WTC11 (cell line): ENCODE data around the gene CARS1. TPM values are rescaled to one million over a fixed set of nuclear protein-coding genes. Genes with fewer than 3 reads are reported as not detected.

Source experiments
- ATAC-seq: fragments of 200-7000 bp; cut with Tn5 transposase; 2 replicates; pipeline ENCODE4 v1.10.0; 2021; ENCODE audit warnings: mild to moderate bottlenecking, moderate library complexity
- CTCF ChIA-PET: fragments of 300-600 bp; sonication (Branson Sonifier 250); formaldehyde crosslinking; loops from one replicate; lab custom pipeline; 2021; ENCODE audit warnings: antibody characterized with exemption; lab: Charles Lee
- POLR2A ChIA-PET: fragments of 350-600 bp; sonication (Branson Sonifier 250); formaldehyde crosslinking; loops from one replicate; lab custom pipeline; 2021; ENCODE audit warnings: antibody characterized with exemption; lab: Charles Lee
- DNase-seq: peaks from one replicate; pipeline ENCODE4 v3.0.0; 2021; ENCODE audit warnings: low spot score
- H3K27ac Mint-ChIP-seq: 2 replicates; pipeline ENCODE4 v1.8.0; 2021; ENCODE audit warnings: mixed read lengths
- H3K27me3 Mint-ChIP-seq: 2 replicates; pipeline ENCODE4 v1.8.0; 2021; ENCODE audit warnings: low read depth, mild to moderate bottlenecking, moderate library complexity, mixed read lengths
- H3K36me3 Mint-ChIP-seq: 2 replicates; pipeline ENCODE4 v1.8.0; 2021; ENCODE audit warnings: mixed read lengths
- H3K4me1 Mint-ChIP-seq: 2 replicates; pipeline ENCODE4 v1.8.0; 2022; ENCODE audit warnings: mixed read lengths
- H3K4me3 Mint-ChIP-seq: 2 replicates; pipeline ENCODE4 v1.8.0; 2021; ENCODE audit warnings: mild to moderate bottlenecking, moderate library complexity, mixed read lengths
- H3K9me3 Mint-ChIP-seq: 2 replicates; pipeline ENCODE4 v1.8.0; 2021; ENCODE audit warnings: mixed read lengths
- CREB1 ChIP-seq: sonication (generic); formaldehyde crosslinking; IDR thresholded peaks from 2 replicates; pipeline ENCODE4 v1.8.0; 2023; ENCODE audit warnings: mild to moderate bottlenecking, missing genetic modification reagents
- ESRRA ChIP-seq: sonication (generic); formaldehyde crosslinking; IDR thresholded peaks from 2 replicates; pipeline ENCODE4 v1.8.1; 2022; ENCODE audit warnings: mild to moderate bottlenecking, missing genetic modification reagents, borderline replicate concordance
- ETV6 ChIP-seq: sonication (generic); formaldehyde crosslinking; IDR thresholded peaks from 2 replicates; pipeline ENCODE4 v1.8.1; 2022; ENCODE audit warnings: mild to moderate bottlenecking, missing genetic modification reagents
- FOXJ3 ChIP-seq: sonication (generic); formaldehyde crosslinking; IDR thresholded peaks from 2 replicates; pipeline ENCODE4 v1.9.0; 2021; ENCODE audit warnings: missing genetic modification reagents, mild to moderate bottlenecking, borderline replicate concordance
- HMGA2 ChIP-seq: fragments of 250-450 bp; sonication (Bioruptor Pico); IDR thresholded peaks from 2 replicates; pipeline ENCODE4 v1.4.0; 2021; ENCODE audit warnings: mild to moderate bottlenecking, moderate library complexity
- IRF2 ChIP-seq: sonication (generic); formaldehyde crosslinking; IDR thresholded peaks from 2 replicates; pipeline ENCODE4 v1.8.0; 2022; ENCODE audit warnings: low read depth, missing genetic modification reagents, borderline replicate concordance
- MYBL2 ChIP-seq: sonication (generic); formaldehyde crosslinking; IDR thresholded peaks from 2 replicates; pipeline ENCODE4 v1.8.1; 2023; ENCODE audit warnings: mild to moderate bottlenecking, moderate library complexity, missing genetic modification reagents
- NR3C1 ChIP-seq: sonication (generic); formaldehyde crosslinking; conservative IDR thresholded peaks from 2 replicates; pipeline ENCODE4 v1.8.1; 2023; ENCODE audit warnings: low read depth, mild to moderate bottlenecking, missing genetic modification reagents
- RELA ChIP-seq: sonication (generic); formaldehyde crosslinking; IDR thresholded peaks from 2 replicates; pipeline ENCODE4 v1.8.1; 2022; ENCODE audit warnings: missing genetic modification reagents, mild to moderate bottlenecking, borderline replicate concordance
- TEAD1 ChIP-seq: sonication (generic); formaldehyde crosslinking; IDR thresholded peaks from 2 replicates; pipeline ENCODE4 v1.8.0; 2022; ENCODE audit warnings: mild to moderate bottlenecking, missing genetic modification reagents
- TEAD4 ChIP-seq: sonication (generic); formaldehyde crosslinking; IDR thresholded peaks from 2 replicates; pipeline ENCODE4 v1.8.0; 2022; ENCODE audit warnings: mild to moderate bottlenecking, missing genetic modification reagents
- ZNF219 ChIP-seq: sonication (generic); formaldehyde crosslinking; IDR thresholded peaks from 2 replicates; pipeline ENCODE4 v1.8.0; 2023; ENCODE audit warnings: missing genetic modification reagents, mild to moderate bottlenecking, borderline replicate concordance
- total RNA-seq: library from RNA; stranded (reverse); gene quantifications from 3 replicates; pipeline ENCODE4 v1.2.3, GENCODE V29; 2021
- TF ChIP-seq, protein P1 (sequence below): sonication (generic); formaldehyde crosslinking; IDR thresholded peaks from 2 replicates; pipeline ENCODE4 v1.8.0; 2022; ENCODE audit warnings: mild to moderate bottlenecking, missing genetic modification reagents
- TF ChIP-seq, protein P2 (sequence below): sonication (generic); formaldehyde crosslinking; IDR thresholded peaks from 2 replicates; pipeline ENCODE4 v1.8.1; 2022; ENCODE audit warnings: low read depth, missing genetic modification reagents, borderline replicate concordance
- TF ChIP-seq, protein P3 (sequence below): sonication (generic); formaldehyde crosslinking; IDR thresholded peaks from 2 replicates; pipeline ENCODE4 v1.8.1; 2022; ENCODE audit warnings: mild to moderate bottlenecking, missing genetic modification reagents, moderate library complexity, borderline replicate concordance
- TF ChIP-seq, protein P4 (sequence below): fragments of 200-600 bp; IDR thresholded peaks from 2 replicates; pipeline ENCODE4 v1.8.0; 2022; ENCODE audit warnings: antibody characterized with exemption
- TF ChIP-seq, protein P5 (sequence below): sonication (generic); formaldehyde crosslinking; IDR thresholded peaks from 2 replicates; pipeline ENCODE4 v1.8.0; 2023; ENCODE audit warnings: missing genetic modification reagents
- TF ChIP-seq, protein P6 (sequence below): sonication (generic); formaldehyde crosslinking; IDR thresholded peaks from 2 replicates; pipeline ENCODE4 v1.8.1; 2023; ENCODE audit warnings: mild to moderate bottlenecking, moderate library complexity, missing genetic modification reagents
- TF ChIP-seq, protein P7 (sequence below): sonication (generic); formaldehyde crosslinking; IDR thresholded peaks from 2 replicates; pipeline ENCODE4 v1.8.0; 2022; ENCODE audit warnings: mild to moderate bottlenecking, missing genetic modification reagents
- TF ChIP-seq, protein P8 (sequence below): sonication (generic); formaldehyde crosslinking; IDR thresholded peaks from 2 replicates; pipeline ENCODE4 v1.8.1; 2022; ENCODE audit warnings: low read depth, mild to moderate bottlenecking, moderate library complexity, missing genetic modification reagents, borderline replicate concordance

Gene CARS1
- total RNA-seq, 1 experiment from 2014 or later: 92.0 TPM

DNA sequence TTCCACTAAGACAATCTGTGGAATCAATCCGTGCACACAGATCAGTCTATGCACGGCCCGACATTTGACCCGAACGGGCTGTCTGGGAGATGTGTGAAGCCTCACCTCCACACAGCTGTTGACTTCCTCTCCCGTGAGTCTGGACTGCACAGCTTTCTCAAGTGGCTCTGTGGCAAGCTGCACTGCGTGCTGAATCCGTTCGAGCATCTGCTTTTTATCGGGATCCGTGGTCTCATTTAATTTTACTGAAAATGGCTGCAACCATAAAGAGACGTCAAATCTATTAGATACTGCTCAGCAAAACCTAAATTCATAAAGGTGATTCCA, 19.3 kb downstream of the CARS1 start (continued):
- TF ChIP-seq, protein P1, sequence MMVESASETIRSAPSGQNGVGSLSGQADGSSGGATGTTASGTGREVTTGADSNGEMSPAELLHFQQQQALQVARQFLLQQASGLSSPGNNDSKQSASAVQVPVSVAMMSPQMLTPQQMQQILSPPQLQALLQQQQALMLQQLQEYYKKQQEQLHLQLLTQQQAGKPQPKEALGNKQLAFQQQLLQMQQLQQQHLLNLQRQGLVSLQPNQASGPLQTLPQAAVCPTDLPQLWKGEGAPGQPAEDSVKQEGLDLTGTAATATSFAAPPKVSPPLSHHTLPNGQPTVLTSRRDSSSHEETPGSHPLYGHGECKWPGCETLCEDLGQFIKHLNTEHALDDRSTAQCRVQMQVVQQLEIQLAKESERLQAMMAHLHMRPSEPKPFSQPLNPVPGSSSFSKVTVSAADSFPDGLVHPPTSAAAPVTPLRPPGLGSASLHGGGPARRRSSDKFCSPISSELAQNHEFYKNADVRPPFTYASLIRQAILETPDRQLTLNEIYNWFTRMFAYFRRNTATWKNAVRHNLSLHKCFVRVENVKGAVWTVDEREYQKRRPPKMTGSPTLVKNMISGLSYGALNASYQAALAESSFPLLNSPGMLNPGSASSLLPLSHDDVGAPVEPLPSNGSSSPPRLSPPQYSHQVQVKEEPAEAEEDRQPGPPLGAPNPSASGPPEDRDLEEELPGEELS: no peak
- no peak for TF ChIP-seq CREB1 (CRISPR knock-in tag)
- no peak for TF ChIP-seq TEAD4 (CRISPR knock-in tag)
- TF ChIP-seq NR3C1 (CRISPR knock-in tag): no peak
- TF ChIP-seq ESRRA: no peak
- no peak for TF ChIP-seq ETV6 (CRISPR knock-in tag)
- no peak for TF ChIP-seq MYBL2 (CRISPR knock-in tag)
- no peak for TF ChIP-seq FOXJ3 (CRISPR knock-in tag)
- TF ChIP-seq, protein P2, sequence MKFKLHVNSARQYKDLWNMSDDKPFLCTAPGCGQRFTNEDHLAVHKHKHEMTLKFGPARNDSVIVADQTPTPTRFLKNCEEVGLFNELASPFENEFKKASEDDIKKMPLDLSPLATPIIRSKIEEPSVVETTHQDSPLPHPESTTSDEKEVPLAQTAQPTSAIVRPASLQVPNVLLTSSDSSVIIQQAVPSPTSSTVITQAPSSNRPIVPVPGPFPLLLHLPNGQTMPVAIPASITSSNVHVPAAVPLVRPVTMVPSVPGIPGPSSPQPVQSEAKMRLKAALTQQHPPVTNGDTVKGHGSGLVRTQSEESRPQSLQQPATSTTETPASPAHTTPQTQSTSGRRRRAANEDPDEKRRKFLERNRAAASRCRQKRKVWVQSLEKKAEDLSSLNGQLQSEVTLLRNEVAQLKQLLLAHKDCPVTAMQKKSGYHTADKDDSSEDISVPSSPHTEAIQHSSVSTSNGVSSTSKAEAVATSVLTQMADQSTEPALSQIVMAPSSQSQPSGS: no peak
- TF ChIP-seq, protein P3, sequence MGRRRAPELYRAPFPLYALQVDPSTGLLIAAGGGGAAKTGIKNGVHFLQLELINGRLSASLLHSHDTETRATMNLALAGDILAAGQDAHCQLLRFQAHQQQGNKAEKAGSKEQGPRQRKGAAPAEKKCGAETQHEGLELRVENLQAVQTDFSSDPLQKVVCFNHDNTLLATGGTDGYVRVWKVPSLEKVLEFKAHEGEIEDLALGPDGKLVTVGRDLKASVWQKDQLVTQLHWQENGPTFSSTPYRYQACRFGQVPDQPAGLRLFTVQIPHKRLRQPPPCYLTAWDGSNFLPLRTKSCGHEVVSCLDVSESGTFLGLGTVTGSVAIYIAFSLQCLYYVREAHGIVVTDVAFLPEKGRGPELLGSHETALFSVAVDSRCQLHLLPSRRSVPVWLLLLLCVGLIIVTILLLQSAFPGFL (CRISPR knock-in tag): no peak
- TF ChIP-seq IRF2 (CRISPR knock-in tag): no peak
- no peak for TF ChIP-seq RELA

DNA sequence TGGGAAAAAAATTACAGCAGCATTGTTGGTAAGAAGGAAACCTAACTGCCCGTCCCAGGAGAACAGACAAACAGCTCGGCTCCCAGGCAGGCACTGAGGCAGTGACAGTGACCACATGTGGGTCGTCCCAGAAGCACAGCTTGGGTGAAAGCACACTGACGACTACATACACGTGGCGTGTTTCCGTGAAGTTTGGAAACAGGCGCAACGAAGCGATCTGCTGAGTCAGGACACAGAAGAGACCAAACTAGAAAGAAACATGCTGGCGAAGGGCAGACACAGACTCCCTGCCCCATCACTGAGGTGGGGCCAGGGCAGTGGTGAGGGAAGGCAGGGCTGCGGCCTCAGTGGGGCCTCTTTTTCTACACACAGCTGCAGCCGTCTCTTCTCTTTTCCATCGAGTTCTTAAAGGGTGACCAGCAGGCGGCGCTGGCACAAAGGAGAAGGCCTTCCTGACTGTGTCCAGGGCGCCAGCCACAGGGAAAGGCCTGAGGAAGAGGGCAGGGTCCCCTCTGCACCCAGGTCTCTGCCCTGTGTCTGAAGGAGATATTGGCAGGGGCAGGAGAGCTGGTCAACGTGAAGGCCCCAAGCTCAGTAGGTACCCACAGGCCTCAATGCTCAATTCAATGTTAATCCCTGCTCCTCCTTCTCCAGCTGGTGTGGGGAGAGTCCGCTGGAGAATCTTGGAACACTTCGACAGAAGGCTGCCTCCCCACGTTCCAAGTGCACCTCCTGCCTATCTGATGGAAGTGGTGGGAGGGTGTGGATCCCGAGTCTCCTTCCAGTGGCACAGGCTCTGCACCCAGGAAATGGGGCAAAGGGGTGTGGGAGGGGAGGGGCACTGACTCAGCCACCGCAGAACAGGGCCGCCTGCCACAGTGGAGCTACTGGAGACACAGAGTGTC, 19.9 kb downstream of the CARS1 start:
- ATAC-seq (peak; percentile 96), DNase-seq (peak; percentile 89)
- peaks cover 65% of the 10 kb centered on the region for H3K36me3 Mint-ChIP-seq
- H3K27ac Mint-ChIP-seq: peak overlapping the region; percentile 8; the same call in 1 of the 2 replicates
- TF ChIP-seq, protein P4, sequence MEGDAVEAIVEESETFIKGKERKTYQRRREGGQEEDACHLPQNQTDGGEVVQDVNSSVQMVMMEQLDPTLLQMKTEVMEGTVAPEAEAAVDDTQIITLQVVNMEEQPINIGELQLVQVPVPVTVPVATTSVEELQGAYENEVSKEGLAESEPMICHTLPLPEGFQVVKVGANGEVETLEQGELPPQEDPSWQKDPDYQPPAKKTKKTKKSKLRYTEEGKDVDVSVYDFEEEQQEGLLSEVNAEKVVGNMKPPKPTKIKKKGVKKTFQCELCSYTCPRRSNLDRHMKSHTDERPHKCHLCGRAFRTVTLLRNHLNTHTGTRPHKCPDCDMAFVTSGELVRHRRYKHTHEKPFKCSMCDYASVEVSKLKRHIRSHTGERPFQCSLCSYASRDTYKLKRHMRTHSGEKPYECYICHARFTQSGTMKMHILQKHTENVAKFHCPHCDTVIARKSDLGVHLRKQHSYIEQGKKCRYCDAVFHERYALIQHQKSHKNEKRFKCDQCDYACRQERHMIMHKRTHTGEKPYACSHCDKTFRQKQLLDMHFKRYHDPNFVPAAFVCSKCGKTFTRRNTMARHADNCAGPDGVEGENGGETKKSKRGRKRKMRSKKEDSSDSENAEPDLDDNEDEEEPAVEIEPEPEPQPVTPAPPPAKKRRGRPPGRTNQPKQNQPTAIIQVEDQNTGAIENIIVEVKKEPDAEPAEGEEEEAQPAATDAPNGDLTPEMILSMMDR: peak; percentile 68
- TF ChIP-seq, protein P5, sequence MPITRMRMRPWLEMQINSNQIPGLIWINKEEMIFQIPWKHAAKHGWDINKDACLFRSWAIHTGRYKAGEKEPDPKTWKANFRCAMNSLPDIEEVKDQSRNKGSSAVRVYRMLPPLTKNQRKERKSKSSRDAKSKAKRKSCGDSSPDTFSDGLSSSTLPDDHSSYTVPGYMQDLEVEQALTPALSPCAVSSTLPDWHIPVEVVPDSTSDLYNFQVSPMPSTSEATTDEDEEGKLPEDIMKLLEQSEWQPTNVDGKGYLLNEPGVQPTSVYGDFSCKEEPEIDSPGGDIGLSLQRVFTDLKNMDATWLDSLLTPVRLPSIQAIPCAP (CRISPR knock-in tag): no peak
- H3K4me3 Mint-ChIP-seq: no peak overlapping the region
- CTCF ChIA-PET: interaction anchor here (0.5 to 6.6 kb wide), 29 partner anchors 9 to 371 kb away, joined by 3 to 157 read pairs (median 4); partner anchors contain the start of gene CARS1
- no peaks in the 10 kb centered on the region for H3K27me3 Mint-ChIP-seq
- POLR2A ChIA-PET: interaction anchor here (1.2 to 1.7 kb wide), 2 partner anchors 10 to 53 kb away, joined by 3 read pairs; no protein-coding TSS in a partner anchor
- H3K9me3 Mint-ChIP-seq: no peaks in the 10 kb centered on the region
- H3K4me1 Mint-ChIP-seq: no peaks in the 10 kb centered on the region

DNA sequence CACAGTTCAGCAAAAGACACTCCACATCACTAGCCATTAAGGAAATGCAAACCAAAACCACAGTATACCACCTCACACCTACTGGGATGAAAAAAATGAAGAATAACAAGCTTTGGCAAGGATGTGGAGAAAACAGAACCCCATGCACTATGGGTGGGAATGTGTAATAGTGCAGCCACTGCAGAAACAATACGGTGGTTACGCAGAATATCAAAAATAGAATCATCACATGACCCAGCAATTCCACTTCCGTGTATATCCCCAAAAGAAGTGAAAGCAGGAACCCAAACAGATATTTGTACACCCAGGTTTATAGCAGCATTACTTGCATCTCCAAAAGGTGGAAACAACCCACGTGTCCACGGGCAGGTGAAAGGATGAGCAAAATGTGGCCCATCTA, 20.8 kb downstream of the CARS1 start:
- H3K4me1 Mint-ChIP-seq: no peaks in the 10 kb centered on the region
- POLR2A ChIA-PET: no interaction called here
- no peak for ATAC-seq
- CTCF ChIA-PET: interaction anchor here (1.0 to 6.6 kb wide), 9 partner anchors 10 to 100 kb away, joined by 3 to 157 read pairs (median 6); no protein-coding TSS in a partner anchor
- H3K9me3 Mint-ChIP-seq: no peaks in the 10 kb centered on the region
- no peak overlapping the region for H3K4me3 Mint-ChIP-seq
- H3K36me3 Mint-ChIP-seq: peaks cover 61% of the 10 kb centered on the region
- no peaks in the 10 kb centered on the region for H3K27me3 Mint-ChIP-seq
- H3K27ac Mint-ChIP-seq: no peak overlapping the region
- no peak for DNase-seq
- TF ChIP-seq ZNF219 (CRISPR knock-in tag) (no peak), CREB1 (CRISPR knock-in tag) (no peak), HMGA2 (no peak), IRF2 (CRISPR knock-in tag) (no peak), TEAD1 (CRISPR knock-in tag) (no peak), RELA (no peak), MYBL2 (CRISPR knock-in tag) (no peak)
- TF ChIP-seq, protein P6, sequence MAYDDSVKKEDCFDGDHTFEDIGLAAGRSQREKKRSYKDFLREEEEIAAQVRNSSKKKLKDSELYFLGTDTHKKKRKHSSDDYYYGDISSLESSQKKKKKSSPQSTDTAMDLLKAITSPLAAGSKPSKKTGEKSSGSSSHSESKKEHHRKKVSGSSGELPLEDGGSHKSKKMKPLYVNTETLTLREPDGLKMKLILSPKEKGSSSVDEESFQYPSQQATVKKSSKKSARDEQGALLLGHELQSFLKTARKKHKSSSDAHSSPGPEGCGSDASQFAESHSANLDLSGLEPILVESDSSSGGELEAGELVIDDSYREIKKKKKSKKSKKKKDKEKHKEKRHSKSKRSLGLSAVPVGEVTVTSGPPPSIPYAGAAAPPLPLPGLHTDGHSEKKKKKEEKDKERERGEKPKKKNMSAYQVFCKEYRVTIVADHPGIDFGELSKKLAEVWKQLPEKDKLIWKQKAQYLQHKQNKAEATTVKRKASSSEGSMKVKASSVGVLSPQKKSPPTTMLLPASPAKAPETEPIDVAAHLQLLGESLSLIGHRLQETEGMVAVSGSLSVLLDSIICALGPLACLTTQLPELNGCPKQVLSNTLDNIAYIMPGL (CRISPR knock-in tag): no peak
- TF ChIP-seq, protein P7, sequence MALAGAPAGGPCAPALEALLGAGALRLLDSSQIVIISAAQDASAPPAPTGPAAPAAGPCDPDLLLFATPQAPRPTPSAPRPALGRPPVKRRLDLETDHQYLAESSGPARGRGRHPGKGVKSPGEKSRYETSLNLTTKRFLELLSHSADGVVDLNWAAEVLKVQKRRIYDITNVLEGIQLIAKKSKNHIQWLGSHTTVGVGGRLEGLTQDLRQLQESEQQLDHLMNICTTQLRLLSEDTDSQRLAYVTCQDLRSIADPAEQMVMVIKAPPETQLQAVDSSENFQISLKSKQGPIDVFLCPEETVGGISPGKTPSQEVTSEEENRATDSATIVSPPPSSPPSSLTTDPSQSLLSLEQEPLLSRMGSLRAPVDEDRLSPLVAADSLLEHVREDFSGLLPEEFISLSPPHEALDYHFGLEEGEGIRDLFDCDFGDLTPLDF (CRISPR knock-in tag): no peak
- TF ChIP-seq, protein P8, sequence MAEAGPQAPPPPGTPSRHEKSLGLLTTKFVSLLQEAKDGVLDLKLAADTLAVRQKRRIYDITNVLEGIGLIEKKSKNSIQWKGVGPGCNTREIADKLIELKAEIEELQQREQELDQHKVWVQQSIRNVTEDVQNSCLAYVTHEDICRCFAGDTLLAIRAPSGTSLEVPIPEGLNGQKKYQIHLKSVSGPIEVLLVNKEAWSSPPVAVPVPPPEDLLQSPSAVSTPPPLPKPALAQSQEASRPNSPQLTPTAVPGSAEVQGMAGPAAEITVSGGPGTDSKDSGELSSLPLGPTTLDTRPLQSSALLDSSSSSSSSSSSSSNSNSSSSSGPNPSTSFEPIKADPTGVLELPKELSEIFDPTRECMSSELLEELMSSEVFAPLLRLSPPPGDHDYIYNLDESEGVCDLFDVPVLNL (CRISPR knock-in tag): no peak
